ENCODE data around the gene ULBP3.
"Not testable (repeated sequence)": the region's sequence is repeated elsewhere in the genome, so short reads cannot be mapped to it uniquely, and the experiment has no call there.

ULBP3 gene

GRCh38 chr6:150015281-150016001 is 53.5 kb downstream of the ULBP3 start:
- not testable (repeated sequence) for DNase-seq (ENCODE audit: low read depth in 3 of 3)

GRCh38 chr6:150014623-150015280 is 54.2 kb downstream of the ULBP3 start:
- not testable (repeated sequence) for DNase-seq (ENCODE audit: low read depth in 3 of 3)

- DNase-seq (ENCODE audit: low read depth in 3 of 3), result not testable (repeated sequence)
Observed at GRCh38 chr6:150013785-150014622, 54.9 kb downstream of the ULBP3 start.

- DNase-seq (ENCODE audit: low read depth in 3 of 3), result not testable (repeated sequence)
Observed at GRCh38 chr6:150012846-150013784, 55.8 kb downstream of the ULBP3 start.
